Testis (tissue), 3 donors: ENCODE results near the gene RUNX3. TPM values are rescaled to one million over a fixed set of nuclear protein-coding genes. Genes with fewer than 3 reads are reported as not detected.

Experiments used
- DNase-seq: peaks from one replicate; pipeline ENCODE4 v3.0.0-alpha.2; 2019
- H3K27ac ChIP-seq, 2 donors: fragments of 200-600 bp; sonication (generic); one replicate each; pipeline ENCODE4 v1.5.1; 2019
- H3K27me3 ChIP-seq: fragments of 200-600 bp; sonication (generic); one replicate; pipeline ENCODE4 v1.5.1; 2019
- H3K36me3 ChIP-seq: fragments of 200-600 bp; sonication (generic); one replicate; pipeline ENCODE4 v1.5.1; 2017; ENCODE audit warnings: low read depth; ENCODE audit errors: missing control alignments
- H3K4me1 ChIP-seq: fragments of 200-600 bp; sonication (generic); one replicate; pipeline ENCODE4 v1.5.1; 2019
- H3K4me3 ChIP-seq, 2 donors: fragments of 200-600 bp; sonication (generic); one replicate each; pipeline ENCODE4 v1.5.1; 2017 to 2019
- H3K9me3 ChIP-seq: fragments of 200-600 bp; sonication (generic); one replicate; pipeline ENCODE4 v1.5.1; 2017
- POLR2A ChIP-seq: fragments of 450-650 bp; IDR thresholded peaks from one replicate; pipeline ENCODE4 v1.6.1; 2017; ENCODE audit warnings: antibody characterized with exemption, mild to moderate bottlenecking, moderate library complexity
- WGBS, 2 donors: methylation state at CpG; one replicate each; pipeline ENCODE4 v1.1.5; 2018; 5-methylcytosine and 5-hydroxymethylcytosine counted together
- intact Hi-C: fragments of 100-400 bp; cut with DNase I; formaldehyde crosslinking; loops from one replicate; pipeline ENCODE4 v1.15.1; 2023; ENCODE audit warnings: low total_unique reads
- polyA plus RNA-seq: library from polyadenylated mRNA; stranded (reverse); fragments of 350-450 nt; fragmentation: Illumina TruSeq; extraction: RNeasy Lipid Tissue Mini Kit (QIAGEN cat#74804); gene quantifications from one replicate; pipeline ENCODE4 v1.2.3, GENCODE V29; 2014; ENCODE audit warnings: low read depth, low replicate concordance; ENCODE audit not compliant: insufficient read depth
- total RNA-seq, 2 donors: library from RNA; depleted of rRNA; stranded (reverse); fragments of >200 nt; gene quantifications; one replicate each; pipeline ENCODE4 v1.2.3, GENCODE V29; 2016
- TF ChIP-seq, protein P1 (sequence below), 3 experiments: fragments of 450-650 bp in 2 of 3; fragments of 200-600 bp in 1 of 3; sonication (generic) in 1 of 3; IDR thresholded peaks; one replicate each; pipeline ENCODE4 v1.5.1; 2016 to 2019; ENCODE audit warnings: antibody characterized with exemption in 3 of 3, mild to moderate bottlenecking in 2 of 3, moderate library complexity in 1 of 3

The RUNX3 gene
- total and polyA plus RNA-seq, 3 donors from 2014 or later, result 5.1 to 6.4 (median 5.7) TPM

DNA sequence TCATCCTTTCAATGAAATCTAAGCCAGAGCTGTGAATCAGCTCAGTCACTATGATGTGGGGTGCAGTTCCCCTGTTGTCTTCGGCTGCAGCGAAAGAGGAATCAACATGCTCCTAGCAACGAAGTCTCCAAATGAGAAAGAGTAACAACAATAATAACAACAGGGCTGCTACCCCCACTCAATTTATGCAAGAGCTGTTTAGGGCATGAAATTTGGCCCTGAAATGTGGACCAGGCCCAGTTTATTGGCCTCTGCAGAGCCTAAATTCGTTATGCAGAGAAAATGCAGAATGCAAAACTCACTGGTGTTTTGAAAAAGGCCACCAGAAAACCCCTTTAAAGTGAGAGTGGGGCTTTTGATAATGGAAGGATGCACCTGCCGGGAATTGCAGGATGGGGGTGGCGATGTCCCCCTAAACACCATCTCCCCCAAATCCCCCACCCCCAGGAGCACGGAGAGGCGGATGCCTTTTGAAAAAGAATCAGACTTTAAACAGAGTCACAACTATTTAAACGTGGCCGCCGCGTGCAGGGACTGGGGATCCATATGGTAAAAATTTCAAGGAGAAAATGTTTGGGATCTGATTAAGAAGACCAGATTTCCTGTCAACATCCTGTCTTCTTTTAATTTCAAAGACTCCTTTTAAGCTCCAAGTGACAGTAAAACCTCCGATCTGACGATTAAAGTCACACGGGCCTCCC is 1.9 kb downstream of the RUNX3 start:
- H3K4me1 ChIP-seq, result peaks cover 3% of the 10 kb centered on the region
- no peak overlapping the region for H3K4me3 ChIP-seq

DNA sequence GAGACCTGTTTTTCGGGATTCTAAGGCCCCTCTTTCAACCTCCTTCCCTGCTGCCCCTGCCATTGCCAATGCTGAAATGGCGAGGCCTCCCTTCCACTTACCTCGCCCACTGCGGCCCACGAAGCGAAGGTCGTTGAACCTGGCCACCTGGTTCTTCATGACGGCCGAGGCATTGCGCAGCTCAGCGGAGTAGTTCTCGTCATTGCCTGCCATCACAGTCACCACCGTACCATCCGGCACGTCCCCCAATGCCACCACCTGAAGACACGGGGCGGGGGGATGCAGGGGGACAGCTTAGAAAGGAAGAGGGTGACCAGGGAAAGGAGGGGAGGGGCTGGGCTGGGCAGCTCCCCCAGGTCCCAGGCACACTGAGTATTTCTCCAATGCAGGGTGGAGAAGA is 2.6 kb downstream of the RUNX3 start:
- intact Hi-C loops, result no loop called here
- H3K9me3 ChIP-seq, result no peaks in the 10 kb centered on the region
- no peaks in the 10 kb centered on the region for H3K36me3 ChIP-seq
- no peak overlapping the region for H3K27ac ChIP-seq
- WGBS, 2 donors, result 45 to 49% methylated on average over 17 of the region's 17 CpGs
- H3K27me3 ChIP-seq, result no peaks in the 10 kb centered on the region
- peaks cover 3% of the 10 kb centered on the region for H3K4me1 ChIP-seq
- no peak for DNase-seq
- TF ChIP-seq, protein P1, sequence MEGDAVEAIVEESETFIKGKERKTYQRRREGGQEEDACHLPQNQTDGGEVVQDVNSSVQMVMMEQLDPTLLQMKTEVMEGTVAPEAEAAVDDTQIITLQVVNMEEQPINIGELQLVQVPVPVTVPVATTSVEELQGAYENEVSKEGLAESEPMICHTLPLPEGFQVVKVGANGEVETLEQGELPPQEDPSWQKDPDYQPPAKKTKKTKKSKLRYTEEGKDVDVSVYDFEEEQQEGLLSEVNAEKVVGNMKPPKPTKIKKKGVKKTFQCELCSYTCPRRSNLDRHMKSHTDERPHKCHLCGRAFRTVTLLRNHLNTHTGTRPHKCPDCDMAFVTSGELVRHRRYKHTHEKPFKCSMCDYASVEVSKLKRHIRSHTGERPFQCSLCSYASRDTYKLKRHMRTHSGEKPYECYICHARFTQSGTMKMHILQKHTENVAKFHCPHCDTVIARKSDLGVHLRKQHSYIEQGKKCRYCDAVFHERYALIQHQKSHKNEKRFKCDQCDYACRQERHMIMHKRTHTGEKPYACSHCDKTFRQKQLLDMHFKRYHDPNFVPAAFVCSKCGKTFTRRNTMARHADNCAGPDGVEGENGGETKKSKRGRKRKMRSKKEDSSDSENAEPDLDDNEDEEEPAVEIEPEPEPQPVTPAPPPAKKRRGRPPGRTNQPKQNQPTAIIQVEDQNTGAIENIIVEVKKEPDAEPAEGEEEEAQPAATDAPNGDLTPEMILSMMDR (IDR thresholded peaks at IDR 0.05), result no peak
- no peak for TF ChIP-seq POLR2A
- no peak overlapping the region for H3K4me3 ChIP-seq

More for the DNA sequence above, 1.9 kb downstream of the RUNX3 start:
- 7 to 14% methylated on average over 15 of the region's 15 CpGs for WGBS, 2 donors
- TF ChIP-seq POLR2A, result no peak
- TF ChIP-seq, protein P1 (IDR thresholded peaks at IDR 0.05), result no peak
- Histone ChIP-seq H3K36me3 (no peaks in the 10 kb centered on the region), H3K27me3 (no peaks in the 10 kb centered on the region), H3K27ac (no peak overlapping the region), H3K9me3 (no peaks in the 10 kb centered on the region)
- DNase-seq, result no peak
- intact Hi-C loops, result no loop called here

DNA sequence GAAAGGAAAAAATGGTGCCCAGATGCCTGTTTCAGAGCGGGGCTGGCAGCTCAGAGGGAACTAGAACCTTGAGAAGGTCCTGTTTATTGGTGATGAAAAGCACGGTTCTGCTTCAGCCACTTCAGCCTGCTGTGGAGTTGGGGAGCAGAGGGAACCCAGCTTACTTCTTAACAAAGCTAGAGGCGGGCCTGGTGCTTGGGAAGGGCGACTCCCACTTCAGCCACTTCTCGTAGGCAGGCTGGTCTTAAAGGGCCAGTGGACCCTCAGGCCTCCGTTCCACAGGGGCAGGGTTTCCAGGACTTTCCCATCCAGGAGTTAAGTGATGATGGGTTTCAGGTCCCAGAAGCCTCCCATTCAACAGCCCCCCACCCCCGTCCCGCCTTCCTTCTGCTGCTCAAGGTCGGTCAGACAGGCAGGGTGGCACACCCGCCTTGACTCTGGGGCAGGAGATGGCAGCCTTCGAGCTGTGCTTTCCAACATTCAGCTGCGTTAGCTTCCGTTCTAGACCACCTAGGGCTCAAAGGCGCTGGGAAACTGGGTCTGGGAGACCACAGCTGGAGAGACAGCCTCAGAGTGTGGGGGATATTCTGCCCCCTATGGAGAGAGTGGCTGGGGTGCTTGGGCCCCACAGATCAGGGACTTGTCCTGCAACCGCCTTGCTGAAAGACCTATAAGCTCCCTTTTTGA is 3.4 kb downstream of the RUNX3 start:
- peaks cover 2% of the 10 kb centered on the region for H3K4me1 ChIP-seq
- no peak for TF ChIP-seq POLR2A
- TF ChIP-seq, protein P1 (IDR thresholded peaks at IDR 0.05), result no peak
- no peak for DNase-seq
- H3K4me3 ChIP-seq, result no peak overlapping the region
- H3K27ac ChIP-seq, result no peak overlapping the region
- H3K36me3 ChIP-seq, result no peaks in the 10 kb centered on the region
- H3K9me3 ChIP-seq, result no peaks in the 10 kb centered on the region
- intact Hi-C loops, result no loop called here
- WGBS, 2 donors, result 30 to 37% methylated on average over 13 to 15 of the region's 15 CpGs
- H3K27me3 ChIP-seq, result no peaks in the 10 kb centered on the region

DNA sequence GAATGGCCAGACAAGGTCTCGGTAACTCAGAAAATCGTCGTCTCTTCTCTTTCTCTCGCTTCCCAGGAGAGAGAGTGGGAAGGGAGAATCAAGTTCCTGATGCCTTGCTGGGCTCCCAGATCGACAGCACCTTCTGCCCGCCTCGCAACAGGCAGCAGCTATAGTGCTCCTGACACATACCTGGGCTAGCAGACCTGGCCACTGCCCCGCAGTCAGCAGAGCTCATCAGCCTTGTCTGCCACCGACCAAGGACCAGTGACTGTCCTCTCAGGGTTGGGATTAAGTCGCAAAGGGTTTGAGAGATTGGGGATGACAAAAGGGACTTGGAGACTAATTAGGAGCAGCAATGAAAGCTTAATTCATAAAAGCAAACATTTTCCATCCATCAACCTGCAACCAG is 4.1 kb downstream of the RUNX3 start:
- DNase-seq, result no peak
- Histone ChIP-seq H3K4me3 (no peak overlapping the region), H3K4me1 (no peaks in the 10 kb centered on the region), H3K27ac (no peak overlapping the region), H3K9me3 (no peaks in the 10 kb centered on the region), H3K36me3 (no peaks in the 10 kb centered on the region), H3K27me3 (no peaks in the 10 kb centered on the region)
- TF ChIP-seq POLR2A, result no peak
- TF ChIP-seq, protein P1 (IDR thresholded peaks at IDR 0.05), result no peak
- WGBS, 2 donors, result 43 to 52% methylated on average over 10 of the region's 10 CpGs
- intact Hi-C loops, result no loop called here
